ENCODE results near the gene NCOA7. TPM values are rescaled to one million over a fixed set of nuclear protein-coding genes. Genes with fewer than 3 reads are reported as not detected.

The NCOA7 gene
- total and polyA plus RNA-seq, 2 of the 8 experiments (the other 6 are each of a cell fraction or from before 2014, with no cell fraction given), result 2.6 to 10.7 TPM

DNA sequence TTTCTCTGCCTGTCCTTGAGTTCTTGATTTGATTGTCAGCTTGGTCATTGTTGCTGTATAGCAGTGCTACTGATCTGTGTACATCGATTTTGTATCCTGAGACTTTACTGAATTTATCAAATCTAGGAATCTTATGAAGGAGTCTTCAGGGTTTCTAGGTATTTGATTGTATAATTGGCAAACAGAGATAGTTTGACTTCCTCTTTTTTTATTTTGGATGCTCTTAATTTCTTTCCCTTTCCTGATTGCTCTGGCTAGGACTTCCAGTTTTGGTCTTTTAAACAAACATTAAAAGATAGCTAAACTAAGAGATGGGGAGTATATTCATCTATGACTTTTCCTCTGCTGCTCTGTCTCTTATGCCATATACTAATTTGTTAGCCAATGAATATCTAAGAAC lies 62.4 kb downstream of the NCOA7 start:
- no peak overlapping the region for H2BK120ac ChIP-seq (replicated peaks; ENCODE audit: low read depth, low read length)
- DNase-seq (ENCODE audit: low read depth in 1 of 2, low spot score in 2 of 2), result no peak
- 76% methylated on average over 1 of the region's 1 CpG; no CpG with 5 or more reads in 1 of the 2 experiments for WGBS, 2 experiments (ENCODE audit: extremely low coverage in 1 of 2, insufficient coverage in 1 of 2, insufficient read length in 1 of 2, insufficient replicate concordance in 2 of 2, low coverage in 1 of 2, low lambda C conversion rate in 2 of 2, missing lambda C conversion rate in 1 of 2)

More for the DNA sequence above, 62.4 kb downstream of the NCOA7 start:
- H3K4me2 ChIP-seq (ENCODE audit: insufficient read depth in 1 of 2, low read depth in 2 of 2, low read length in 2 of 2), result no peak overlapping the region
- H3K14ac ChIP-seq (ENCODE audit: insufficient read length), result no peak overlapping the region
- H3K9ac ChIP-seq (replicated peaks in 1 of 4; ENCODE audit: extremely low read depth in 1 of 4, low read depth in 3 of 4, low read length in 3 of 4), result no peak overlapping the region
- no peaks in the 10 kb centered on the region for H4K20me1 ChIP-seq (replicated peaks in 1 of 2; ENCODE audit: control insufficient read depth in 1 of 2, insufficient read depth in 2 of 2, low read length in 2 of 2)
- H3K79me2 ChIP-seq (ENCODE audit: control insufficient read depth in 1 of 2, insufficient read depth in 2 of 2, low read length in 2 of 2), result no peaks in the 10 kb centered on the region
- H3K27me3 ChIP-seq (replicated peaks in 1 of 4; ENCODE audit: control insufficient read depth in 3 of 4, extremely low read depth in 1 of 4, insufficient read depth in 3 of 4, low read length in 3 of 4), result no peaks in the 10 kb centered on the region
- no peak overlapping the region for H4K8ac ChIP-seq (ENCODE audit: extremely low read depth, insufficient read depth, low read length)
- H3K36me3 ChIP-seq (ENCODE audit: control insufficient read depth in 2 of 4, insufficient read depth in 4 of 4, low read length in 3 of 4), result no peaks in the 10 kb centered on the region
- no peak overlapping the region for H2AK5ac ChIP-seq (ENCODE audit: low read depth, low read length)
- no peak overlapping the region for H2AFZ ChIP-seq (ENCODE audit: low read length)
- no peak overlapping the region for H2BK5ac ChIP-seq (ENCODE audit: low read depth, low read length)
- H3K4me3 ChIP-seq (ENCODE audit: extremely low read depth in 1 of 4, insufficient read depth in 2 of 4, low read depth in 3 of 4, low read length in 4 of 4), result no peak overlapping the region
- no peak overlapping the region for H4K91ac ChIP-seq (replicated peaks; ENCODE audit: insufficient read length, low read length)
- H2BK15ac ChIP-seq (ENCODE audit: low read length), result no peak overlapping the region
- H3K27ac ChIP-seq (ENCODE audit: low read depth, low read length), result no peak overlapping the region
- H3K4me1 ChIP-seq (replicated peaks in 1 of 4; ENCODE audit: control insufficient read depth in 3 of 4, insufficient read depth in 4 of 4, low read length in 3 of 4), result no peaks in the 10 kb centered on the region
- no peak overlapping the region for H4K5ac ChIP-seq (ENCODE audit: insufficient read length, low read depth, low read length)
- TF ChIP-seq CBX8 (IDR thresholded peaks at IDR 0.05; ENCODE audit: borderline replicate concordance, low read depth, low read length), result no peak
- TF ChIP-seq PHF8 (conservative IDR thresholded peaks at IDR 0.05; ENCODE audit: low read depth, low read length), result no peak
- no peak for TF ChIP-seq YY1 (IDR thresholded peaks at IDR 0.05; ENCODE audit: low read depth, low read length)
- TF ChIP-seq RXRA (IDR thresholded peaks at IDR 0.05; ENCODE audit: insufficient read depth, low read depth, low read length), result no peak
- TF ChIP-seq, protein P1, sequence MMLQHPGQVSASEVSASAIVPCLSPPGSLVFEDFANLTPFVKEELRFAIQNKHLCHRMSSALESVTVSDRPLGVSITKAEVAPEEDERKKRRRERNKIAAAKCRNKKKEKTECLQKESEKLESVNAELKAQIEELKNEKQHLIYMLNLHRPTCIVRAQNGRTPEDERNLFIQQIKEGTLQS (IDR thresholded peaks at IDR 0.05; ENCODE audit: insufficient read depth, low read depth, low read length), result no peak
- POLR2A ChIA-PET (ENCODE audit: partially characterized antibody), result interaction anchor here (1.0 kb wide), 1 partner anchor 15 kb away, joined by 3 read pairs; no protein-coding TSS in a partner anchor
- no peak overlapping the region for H3K4ac ChIP-seq (replicated peaks; ENCODE audit: insufficient read length, low read depth, low read length)
- 0 out of 2 replicates have a peak, but pooled peaks cover 3% of the 10 kb centered on the region for H3K79me1 ChIP-seq (ENCODE audit: low read depth, low read length)
- no peak for FAIRE-seq
- no peak overlapping the region for H3K56ac ChIP-seq (replicated peaks; ENCODE audit: insufficient read length, low read depth, low read length)
- CTCF ChIA-PET (ENCODE audit: partially characterized antibody), result interaction anchor here (1.1 to 1.5 kb wide), 2 partner anchors 100 to 102 kb away, joined by 4 to 8 read pairs; no protein-coding TSS in a partner anchor
- H3K9me3 ChIP-seq (ENCODE audit: insufficient read depth in 2 of 2, low read depth in 1 of 2, low read length in 1 of 2), result no peaks in the 10 kb centered on the region
- H3K18ac ChIP-seq (ENCODE audit: extremely low read depth, low read length), result no peak overlapping the region
- H2BK20ac ChIP-seq (ENCODE audit: low read length), result no peak overlapping the region
- H2BK12ac ChIP-seq (ENCODE audit: low read depth, low read length), result no peak overlapping the region
- no peaks in the 10 kb centered on the region for H3K23me2 ChIP-seq (ENCODE audit: low read depth, low read length)
- no peak overlapping the region for H3K23ac ChIP-seq (ENCODE audit: insufficient read length)
